ENCODE measurements around the gene SPDL1.

GRCh38 chr5:169561893-169562292, 21.7 kb upstream of the SPDL1 start:
- no peak for TF ChIP-seq POLR2A (IDR thresholded peaks at IDR 0.05)
- TF ChIP-seq, protein P1, sequence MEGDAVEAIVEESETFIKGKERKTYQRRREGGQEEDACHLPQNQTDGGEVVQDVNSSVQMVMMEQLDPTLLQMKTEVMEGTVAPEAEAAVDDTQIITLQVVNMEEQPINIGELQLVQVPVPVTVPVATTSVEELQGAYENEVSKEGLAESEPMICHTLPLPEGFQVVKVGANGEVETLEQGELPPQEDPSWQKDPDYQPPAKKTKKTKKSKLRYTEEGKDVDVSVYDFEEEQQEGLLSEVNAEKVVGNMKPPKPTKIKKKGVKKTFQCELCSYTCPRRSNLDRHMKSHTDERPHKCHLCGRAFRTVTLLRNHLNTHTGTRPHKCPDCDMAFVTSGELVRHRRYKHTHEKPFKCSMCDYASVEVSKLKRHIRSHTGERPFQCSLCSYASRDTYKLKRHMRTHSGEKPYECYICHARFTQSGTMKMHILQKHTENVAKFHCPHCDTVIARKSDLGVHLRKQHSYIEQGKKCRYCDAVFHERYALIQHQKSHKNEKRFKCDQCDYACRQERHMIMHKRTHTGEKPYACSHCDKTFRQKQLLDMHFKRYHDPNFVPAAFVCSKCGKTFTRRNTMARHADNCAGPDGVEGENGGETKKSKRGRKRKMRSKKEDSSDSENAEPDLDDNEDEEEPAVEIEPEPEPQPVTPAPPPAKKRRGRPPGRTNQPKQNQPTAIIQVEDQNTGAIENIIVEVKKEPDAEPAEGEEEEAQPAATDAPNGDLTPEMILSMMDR (IDR thresholded peaks at IDR 0.05 in 4 of 5, conservative IDR thresholded peaks at IDR 0.05 in 1 of 5) = no peak
